Tibial artery (tissue), 4 donors: ENCODE measurements around the gene KCNJ12.
A peak's percentile ranks its signal among the peaks of the same experiment; 100 is the strongest.

ENCODE experiments used
- DNase-seq, 2 donors: peaks; one replicate each; pipeline ENCODE4 v3.0.0-alpha.2; 2019
- H3K27ac ChIP-seq, 2 donors: fragments of 200-600 bp; sonication (generic) in 1 of 2; 1 replicate in 1 of 2; 2 replicates in 1 of 2; pipeline ENCODE4 v1.5.1; 2018 to 2019; ENCODE audit warnings: mild to moderate bottlenecking in 1 of 2
- H3K27me3 ChIP-seq, 2 donors: fragments of 200-600 bp; sonication (generic) in 1 of 2; one replicate each; pipeline versions ENCODE4 v1.5.1 to v1.6.0; 2016 to 2019
- H3K36me3 ChIP-seq, 3 donors: fragments of 200-600 bp; sonication (generic) in 2 of 3; one replicate each; pipeline ENCODE4 v1.5.1; 2016 to 2019; ENCODE audit warnings: mild to moderate bottlenecking in 2 of 3
- H3K4me1 ChIP-seq, 4 donors: fragments of 200-600 bp; sonication (generic) in 2 of 4; 1 replicate in 3 of 4; 2 replicates in 1 of 4; pipeline ENCODE4 v1.5.1; 2016 to 2019
- H3K4me3 ChIP-seq, 2 donors: fragments of 200-600 bp; sonication (generic) in 1 of 2; 1 replicate in 1 of 2; 2 replicates in 1 of 2; pipeline ENCODE4 v1.5.1; 2018 to 2019; ENCODE audit warnings: mild to moderate bottlenecking in 2 of 2
- H3K9me3 ChIP-seq, 3 donors: fragments of 200-600 bp; sonication (generic) in 1 of 3; one replicate each; pipeline ENCODE4 v1.5.1; 2016 to 2019
- intact Hi-C: fragments of 100-400 bp; cut with DNase I; formaldehyde crosslinking; loops from one replicate; pipeline ENCODE4 v1.15.0; 2023; ENCODE audit warnings: low total_unique reads
- TF ChIP-seq, protein P1 (sequence below), 2 experiments: fragments of 200-600 bp in 1 of 2; fragments of 450-650 bp in 1 of 2; IDR thresholded peaks; one replicate each; pipeline ENCODE4 v1.5.1; 2017 to 2019; ENCODE audit warnings: antibody characterized with exemption in 2 of 2, mild to moderate bottlenecking in 1 of 2, moderate library complexity in 1 of 2

Gene KCNJ12

DNA sequence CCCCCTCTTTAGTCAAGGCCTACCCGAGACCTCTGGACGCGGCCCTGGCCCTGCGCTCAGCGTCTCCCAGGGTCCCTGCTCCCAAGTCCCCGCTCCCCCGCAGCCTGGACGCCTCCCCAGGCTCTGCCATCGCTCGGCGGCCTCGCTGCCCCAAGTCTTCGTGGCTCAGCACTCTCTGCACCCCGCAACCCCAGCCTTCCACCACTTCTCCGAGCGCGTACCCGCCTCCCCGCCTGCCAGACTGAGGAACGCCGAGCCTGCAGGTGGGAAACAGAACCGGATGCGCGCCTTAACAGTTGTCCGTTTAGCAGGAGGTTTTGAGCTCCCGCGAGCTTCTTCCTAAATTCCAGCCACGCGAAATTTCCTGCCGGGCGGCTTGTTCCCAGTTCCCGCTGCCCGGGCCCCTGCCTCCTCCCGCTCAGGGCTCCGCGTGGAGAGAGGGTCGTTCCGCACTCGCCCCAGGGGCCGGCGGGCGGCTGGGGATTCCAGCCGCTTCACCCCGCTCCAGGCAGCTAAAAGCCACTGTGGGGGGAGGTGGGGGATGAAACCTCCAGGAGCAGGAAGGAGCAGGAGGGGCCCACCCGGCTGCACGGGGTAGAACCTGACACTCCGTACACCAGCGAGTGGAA is 87.7 kb downstream of the KCNJ12 start:
- peaks cover 0 to 19% of the 10 kb centered on the region in 2 donors for H3K27me3 ChIP-seq
- H3K4me3 ChIP-seq = peak overlapping the region in 1 of 2 donors; percentile 11
- no peaks in the 10 kb centered on the region for H3K36me3 ChIP-seq
- no peak overlapping the region for H3K27ac ChIP-seq
- H3K4me1 ChIP-seq = peaks cover 0 to 11% (median 6%) of the 10 kb centered on the region in 4 donors
- H3K9me3 ChIP-seq = no peaks in the 10 kb centered on the region
- intact Hi-C loops = no loop called here
- TF ChIP-seq, protein P1, sequence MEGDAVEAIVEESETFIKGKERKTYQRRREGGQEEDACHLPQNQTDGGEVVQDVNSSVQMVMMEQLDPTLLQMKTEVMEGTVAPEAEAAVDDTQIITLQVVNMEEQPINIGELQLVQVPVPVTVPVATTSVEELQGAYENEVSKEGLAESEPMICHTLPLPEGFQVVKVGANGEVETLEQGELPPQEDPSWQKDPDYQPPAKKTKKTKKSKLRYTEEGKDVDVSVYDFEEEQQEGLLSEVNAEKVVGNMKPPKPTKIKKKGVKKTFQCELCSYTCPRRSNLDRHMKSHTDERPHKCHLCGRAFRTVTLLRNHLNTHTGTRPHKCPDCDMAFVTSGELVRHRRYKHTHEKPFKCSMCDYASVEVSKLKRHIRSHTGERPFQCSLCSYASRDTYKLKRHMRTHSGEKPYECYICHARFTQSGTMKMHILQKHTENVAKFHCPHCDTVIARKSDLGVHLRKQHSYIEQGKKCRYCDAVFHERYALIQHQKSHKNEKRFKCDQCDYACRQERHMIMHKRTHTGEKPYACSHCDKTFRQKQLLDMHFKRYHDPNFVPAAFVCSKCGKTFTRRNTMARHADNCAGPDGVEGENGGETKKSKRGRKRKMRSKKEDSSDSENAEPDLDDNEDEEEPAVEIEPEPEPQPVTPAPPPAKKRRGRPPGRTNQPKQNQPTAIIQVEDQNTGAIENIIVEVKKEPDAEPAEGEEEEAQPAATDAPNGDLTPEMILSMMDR (IDR thresholded peaks at IDR 0.05) = no peak
- no peak for DNase-seq

DNA sequence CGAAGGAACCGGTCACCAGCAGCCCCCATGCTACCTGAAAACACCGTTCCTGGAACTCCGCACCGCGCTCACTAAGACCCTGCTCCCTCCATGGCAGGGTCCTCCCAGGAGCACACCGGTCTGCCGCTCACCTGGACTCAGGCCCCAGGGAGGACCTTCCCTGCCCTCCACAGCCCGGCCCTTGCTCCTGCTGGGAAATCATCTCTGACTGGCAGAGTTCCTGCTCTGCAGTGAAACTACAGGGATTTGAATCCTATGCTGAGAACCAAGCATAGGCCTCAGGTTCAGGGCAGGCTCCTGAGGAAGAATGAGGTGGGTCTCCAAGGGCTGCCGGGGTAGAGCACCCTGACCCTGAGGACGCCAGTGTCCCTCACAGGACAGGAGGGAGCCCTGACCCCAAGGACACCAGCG is 88.5 kb downstream of the KCNJ12 start:
- no peak overlapping the region for H3K27ac ChIP-seq
- TF ChIP-seq, protein P1 (IDR thresholded peaks at IDR 0.05) = no peak
- H3K27me3 ChIP-seq = peaks cover 0 to 19% of the 10 kb centered on the region in 2 donors
- intact Hi-C loops = no loop called here
- H3K4me3 ChIP-seq = no peak overlapping the region
- H3K9me3 ChIP-seq = no peaks in the 10 kb centered on the region
- DNase-seq = no peak
- no peaks in the 10 kb centered on the region for H3K36me3 ChIP-seq
- H3K4me1 ChIP-seq = peaks cover 0 to 11% (median 6%) of the 10 kb centered on the region in 4 donors

DNA sequence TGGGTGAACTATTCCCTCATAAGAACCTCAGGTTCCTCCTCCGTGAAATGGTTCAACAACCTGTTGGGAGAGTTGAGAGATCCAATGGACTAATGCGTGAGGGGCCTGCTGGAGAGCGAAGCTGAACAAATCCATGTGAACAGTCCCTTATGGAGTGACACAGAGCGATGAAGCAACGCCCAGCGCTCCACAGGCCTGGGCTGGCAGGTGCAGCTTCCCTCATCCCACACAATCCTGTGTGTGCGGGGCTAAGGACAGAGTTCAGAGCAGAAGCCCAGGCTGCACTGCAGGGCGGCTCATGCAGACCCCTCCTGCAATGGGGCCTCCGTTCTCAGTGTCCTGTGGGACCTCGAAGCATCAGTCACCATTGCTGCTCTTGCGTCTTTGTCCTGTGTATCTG is 90.4 kb downstream of the KCNJ12 start:
- Histone ChIP-seq H3K27ac (no peak overlapping the region), H3K9me3 (no peaks in the 10 kb centered on the region), H3K4me3 (no peak overlapping the region), H3K4me1 (peaks cover 0 to 8% (median 6%) of the 10 kb centered on the region in 4 donors), H3K27me3 (peaks cover 0 to 19% of the 10 kb centered on the region in 2 donors), H3K36me3 (no peaks in the 10 kb centered on the region)
- intact Hi-C loops = no loop called here
- TF ChIP-seq, protein P1 (IDR thresholded peaks at IDR 0.05) = no peak
- DNase-seq = no peak

DNA sequence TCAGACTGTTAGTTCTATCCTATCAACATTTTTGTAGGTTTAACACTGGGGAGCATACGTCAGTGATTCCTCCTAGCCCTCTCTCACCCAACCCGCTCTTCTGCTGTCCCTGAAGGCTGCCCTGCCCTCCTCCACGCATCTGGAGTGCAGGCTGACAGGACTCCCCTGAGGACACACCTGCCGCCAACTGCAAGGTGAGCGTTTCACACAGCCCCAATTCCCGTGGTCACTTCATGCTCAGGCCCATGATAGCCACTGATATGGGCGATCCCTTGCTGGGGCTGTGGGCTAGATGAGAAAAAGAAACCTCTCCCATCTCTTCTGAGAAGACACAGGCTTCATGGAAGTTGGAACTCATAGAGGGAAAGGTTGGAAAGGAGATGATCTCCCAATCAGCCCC is 91.0 kb downstream of the KCNJ12 start:
- intact Hi-C loops = no loop called here
- Histone ChIP-seq H3K4me1 (peaks cover 0 to 8% (median 6%) of the 10 kb centered on the region in 4 donors), H3K4me3 (no peak overlapping the region), H3K27ac (no peak overlapping the region), H3K27me3 (peaks cover 0 to 19% of the 10 kb centered on the region in 2 donors), H3K36me3 (no peaks in the 10 kb centered on the region), H3K9me3 (no peaks in the 10 kb centered on the region)
- TF ChIP-seq, protein P1 (IDR thresholded peaks at IDR 0.05) = no peak
- no peak for DNase-seq

DNA sequence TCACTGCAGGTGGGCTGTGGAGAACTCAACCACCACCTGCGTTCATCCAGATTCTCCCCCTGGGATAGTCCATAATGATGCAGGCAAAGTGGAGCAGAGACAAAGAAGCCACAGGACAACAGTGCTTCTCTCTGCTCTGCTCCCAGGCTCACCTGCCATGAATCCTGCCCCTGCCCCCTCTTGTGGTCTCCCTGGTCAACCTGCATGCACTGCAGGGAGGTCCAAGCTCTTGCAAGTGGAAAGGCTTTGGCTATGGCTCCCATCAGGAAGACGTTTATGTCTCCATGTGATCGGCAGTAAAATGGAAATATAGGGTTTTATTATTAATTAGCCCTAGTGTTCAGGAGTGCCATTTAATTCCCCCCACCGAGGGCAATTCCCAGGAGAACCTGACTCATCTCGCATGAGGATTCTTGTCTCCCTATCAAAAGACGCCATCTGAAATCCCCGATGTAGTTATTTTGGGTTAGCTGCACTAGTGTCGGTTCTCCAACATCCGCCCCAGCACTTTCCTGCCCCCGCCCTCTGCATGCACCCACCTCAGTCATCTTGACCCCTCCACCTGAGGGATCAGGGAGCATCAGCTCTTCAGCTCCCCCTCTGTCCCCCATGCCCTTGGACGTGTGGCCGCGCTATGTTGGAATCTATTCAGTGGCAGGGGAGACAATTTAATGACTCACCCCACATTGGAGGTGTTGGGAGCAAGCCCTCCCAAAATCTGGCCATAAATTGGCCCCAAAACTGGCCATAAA is 91.8 kb downstream of the KCNJ12 start:
- TF ChIP-seq, protein P1 (IDR thresholded peaks at IDR 0.05) = no peak
- no peak for DNase-seq
- Histone ChIP-seq H3K36me3 (no peaks in the 10 kb centered on the region), H3K9me3 (no peaks in the 10 kb centered on the region), H3K4me1 (peaks cover 0 to 8% (median 6%) of the 10 kb centered on the region in 4 donors), H3K27ac (no peak overlapping the region), H3K27me3 (peaks cover 0 to 14% of the 10 kb centered on the region in 2 donors), H3K4me3 (no peak overlapping the region)
- intact Hi-C loops = no loop called here
